Immature natural killer cell (primary cell): ENCODE measurements around the gene POU2AF2. TPM values are rescaled to one million over a fixed set of nuclear protein-coding genes. Genes with fewer than 3 reads are reported as not detected.
"Not testable (repeated sequence)": the region's sequence is repeated elsewhere in the genome, so short reads cannot be mapped to it uniquely, and the experiment has no call there.

Experiments
- DNase-seq, 3 donors: peaks; one replicate each; pipeline ENCODE4 v3.0.0; 2022; ENCODE audit warnings: mixed read lengths in 1 of 3
- H3K27ac Mint-ChIP-seq, 6 donors: one replicate each; pipeline ENCODE4 v1.8.0; 2020; ENCODE audit warnings: mixed read lengths in 6 of 6, mild to moderate bottlenecking in 5 of 6, inconsistent platforms in 4 of 6, moderate library complexity in 3 of 6
- H3K27me3 Mint-ChIP-seq, 3 donors: one replicate each; pipeline ENCODE4 v1.8.0; 2020 to 2021; ENCODE audit warnings: low read depth in 3 of 3, mild to moderate bottlenecking in 3 of 3, mixed read lengths in 3 of 3, moderate library complexity in 3 of 3, inconsistent platforms in 1 of 3
- H3K36me3 Mint-ChIP-seq, 3 donors: one replicate each; pipeline ENCODE4 v1.8.0; 2020; ENCODE audit warnings: mixed read lengths in 3 of 3, inconsistent platforms in 2 of 3, mild to moderate bottlenecking in 2 of 3
- H3K4me1 Mint-ChIP-seq, 2 donors: one replicate each; pipeline ENCODE4 v1.8.0; 2020; ENCODE audit warnings: inconsistent platforms in 2 of 2, mild to moderate bottlenecking in 2 of 2, mixed read lengths in 2 of 2, moderate library complexity in 1 of 2
- H3K4me3 Mint-ChIP-seq, 5 donors: one replicate each; pipeline ENCODE4 v1.8.0; 2020; ENCODE audit warnings: mild to moderate bottlenecking in 5 of 5, mixed read lengths in 5 of 5, inconsistent platforms in 3 of 5, moderate library complexity in 3 of 5
- H3K9me3 Mint-ChIP-seq, 6 donors: one replicate each; pipeline ENCODE4 v1.8.0; 2020; ENCODE audit warnings: mild to moderate bottlenecking in 6 of 6, mixed read lengths in 6 of 6, inconsistent platforms in 4 of 6, moderate library complexity in 3 of 6
- polyA plus RNA-seq, 3 donors: library from polyadenylated mRNA; unstranded; fragments of 300-500 nt; fragmentation: Illumina TruSeq; gene quantifications; one replicate each; pipeline ENCODE4 v1.2.3, GENCODE V29; 2021

Gene POU2AF2
- polyA plus RNA-seq, 3 donors from 2014 or later, result not detected

DNA sequence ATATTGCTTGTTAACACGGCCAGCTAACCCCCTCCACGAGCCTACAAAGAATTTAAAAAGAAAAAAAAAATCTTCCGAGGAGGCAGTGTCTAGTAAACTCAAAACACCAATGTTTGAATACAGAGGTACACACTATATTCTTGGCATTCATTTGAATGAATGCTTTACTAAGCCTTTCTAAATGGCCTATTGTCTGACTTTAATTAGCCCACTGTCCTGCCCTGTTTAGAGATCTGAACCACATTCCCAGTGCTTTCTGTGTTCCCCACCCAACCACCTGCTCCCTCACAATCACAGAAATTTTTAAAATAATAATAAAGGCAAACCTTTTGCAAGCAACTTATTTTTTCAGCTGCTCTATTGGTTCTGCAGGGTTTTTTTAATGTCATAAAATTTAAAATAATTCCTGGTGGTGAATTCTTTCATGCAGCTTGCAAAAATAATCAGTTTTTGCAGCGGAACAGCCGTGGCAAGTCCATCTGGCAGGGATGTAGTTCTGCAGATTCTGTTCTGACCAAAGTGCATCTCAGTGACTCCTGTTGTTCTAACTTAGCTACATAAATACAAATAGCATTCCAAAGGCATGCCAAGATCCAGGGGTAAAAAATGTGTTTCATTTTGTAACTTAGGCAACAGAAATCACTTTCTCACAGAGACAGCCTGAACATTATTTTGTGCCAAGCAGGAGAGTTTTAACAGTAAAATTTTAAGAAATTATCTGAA is 23.8 kb downstream of the POU2AF2 start:
- no peak overlapping the region for H3K27ac Mint-ChIP-seq
- H3K36me3 Mint-ChIP-seq, result no peaks in the 10 kb centered on the region
- no peak overlapping the region for H3K4me3 Mint-ChIP-seq
- no peaks in the 10 kb centered on the region for H3K9me3 Mint-ChIP-seq
- H3K27me3 Mint-ChIP-seq, result peaks cover 2 to 14% (median 4%) of the 10 kb centered on the region in 3 donors
- DNase-seq, result no peak
- peaks cover 0 to 4% of the 10 kb centered on the region in 2 donors for H3K4me1 Mint-ChIP-seq

DNA sequence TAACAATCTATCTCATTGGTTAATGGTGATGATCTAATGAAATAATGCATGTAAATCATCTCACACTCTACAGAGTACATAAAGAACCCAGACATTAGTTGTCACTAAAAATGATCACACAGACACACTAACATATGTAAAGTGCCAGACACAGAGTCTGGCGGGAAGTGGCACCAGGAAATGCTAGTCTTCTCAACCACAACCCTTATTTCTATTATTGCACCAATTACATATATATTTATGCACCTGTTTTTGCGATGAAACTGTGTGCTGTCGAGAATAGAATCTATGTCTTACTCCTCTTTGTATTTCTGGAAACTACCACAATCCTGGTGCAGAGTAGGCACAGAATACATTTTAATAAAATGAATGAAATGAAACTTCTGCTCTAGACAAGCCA is 26.9 kb downstream of the POU2AF2 start:
- no peak overlapping the region for H3K27ac Mint-ChIP-seq

DNA sequence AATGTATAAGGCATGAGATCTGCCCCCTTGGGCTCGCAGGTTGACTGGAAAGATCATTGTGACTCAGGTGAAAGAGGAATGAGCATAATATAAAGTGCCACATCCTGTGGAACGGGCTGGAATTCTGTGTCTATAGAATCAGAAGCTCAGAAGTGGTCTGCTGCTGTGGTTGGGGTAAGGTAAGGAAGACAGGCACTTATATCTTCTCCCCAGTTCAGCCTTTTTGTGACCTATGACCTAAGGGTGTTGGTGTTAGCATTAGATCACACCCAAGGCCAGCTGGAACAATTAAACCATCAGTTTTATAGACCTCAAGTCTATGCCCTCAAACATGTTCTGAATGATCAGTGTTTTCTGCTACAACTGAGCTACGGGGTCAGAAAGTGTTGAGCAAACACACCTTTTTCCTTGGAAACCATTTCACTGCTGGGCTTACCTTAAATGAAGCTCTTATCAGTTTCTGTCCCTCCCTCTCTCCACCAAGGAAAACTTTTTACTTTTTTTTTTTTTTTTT is 37.1 kb downstream of the POU2AF2 start:
- no peaks in the 10 kb centered on the region for H3K4me1 Mint-ChIP-seq
- DNase-seq, result no peak
- H3K27me3 Mint-ChIP-seq, result peaks cover 0 to 9% (median 1%) of the 10 kb centered on the region in 3 donors
- no peak overlapping the region for H3K27ac Mint-ChIP-seq
- no peaks in the 10 kb centered on the region for H3K36me3 Mint-ChIP-seq
- H3K4me3 Mint-ChIP-seq, result no peak overlapping the region
- H3K9me3 Mint-ChIP-seq, result no peaks in the 10 kb centered on the region

More for the DNA sequence above, 26.9 kb downstream of the POU2AF2 start:
- DNase-seq, result no peak
- H3K27me3 Mint-ChIP-seq, result peaks cover 0 to 13% (median 4%) of the 10 kb centered on the region in 3 donors
- H3K36me3 Mint-ChIP-seq, result no peaks in the 10 kb centered on the region
- peaks cover 0 to 4% of the 10 kb centered on the region in 2 donors for H3K4me1 Mint-ChIP-seq
- H3K9me3 Mint-ChIP-seq, result no peaks in the 10 kb centered on the region
- no peak overlapping the region for H3K4me3 Mint-ChIP-seq

DNA sequence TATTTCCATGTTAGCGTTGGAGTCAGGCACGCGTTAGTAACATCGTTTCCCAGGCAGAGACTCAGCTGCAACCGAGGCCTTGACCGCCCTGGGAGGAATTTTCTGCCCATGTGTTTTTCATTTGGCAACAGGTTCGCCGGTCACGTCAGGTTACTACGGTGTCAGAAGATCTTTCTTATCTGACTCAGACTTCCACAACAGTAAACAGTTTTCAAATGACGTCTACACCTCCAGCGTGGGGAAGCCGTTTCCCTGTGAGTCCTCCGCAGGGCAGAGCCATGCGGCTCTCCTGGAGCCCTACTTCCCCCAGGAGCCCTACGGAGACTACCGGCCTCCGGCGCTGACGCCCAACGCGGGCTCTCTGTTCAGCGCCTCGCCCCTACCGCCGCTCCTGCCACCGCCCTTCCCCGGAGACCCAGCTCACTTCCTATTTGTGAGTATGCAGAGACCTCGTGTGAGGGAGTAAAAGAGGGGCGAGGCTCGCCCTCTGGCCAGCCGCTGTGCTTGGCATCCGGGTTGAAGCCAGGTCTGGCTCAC is 38.5 kb downstream of the POU2AF2 start:
- Mint-ChIP-seq H3K4me3 (no peak overlapping the region), H3K27ac (no peak overlapping the region), H3K4me1 (no peaks in the 10 kb centered on the region), H3K36me3 (no peaks in the 10 kb centered on the region), H3K9me3 (no peaks in the 10 kb centered on the region), H3K27me3 (peaks cover 0 to 8% (median 1%) of the 10 kb centered on the region in 3 donors)
- DNase-seq, result no peak

DNA sequence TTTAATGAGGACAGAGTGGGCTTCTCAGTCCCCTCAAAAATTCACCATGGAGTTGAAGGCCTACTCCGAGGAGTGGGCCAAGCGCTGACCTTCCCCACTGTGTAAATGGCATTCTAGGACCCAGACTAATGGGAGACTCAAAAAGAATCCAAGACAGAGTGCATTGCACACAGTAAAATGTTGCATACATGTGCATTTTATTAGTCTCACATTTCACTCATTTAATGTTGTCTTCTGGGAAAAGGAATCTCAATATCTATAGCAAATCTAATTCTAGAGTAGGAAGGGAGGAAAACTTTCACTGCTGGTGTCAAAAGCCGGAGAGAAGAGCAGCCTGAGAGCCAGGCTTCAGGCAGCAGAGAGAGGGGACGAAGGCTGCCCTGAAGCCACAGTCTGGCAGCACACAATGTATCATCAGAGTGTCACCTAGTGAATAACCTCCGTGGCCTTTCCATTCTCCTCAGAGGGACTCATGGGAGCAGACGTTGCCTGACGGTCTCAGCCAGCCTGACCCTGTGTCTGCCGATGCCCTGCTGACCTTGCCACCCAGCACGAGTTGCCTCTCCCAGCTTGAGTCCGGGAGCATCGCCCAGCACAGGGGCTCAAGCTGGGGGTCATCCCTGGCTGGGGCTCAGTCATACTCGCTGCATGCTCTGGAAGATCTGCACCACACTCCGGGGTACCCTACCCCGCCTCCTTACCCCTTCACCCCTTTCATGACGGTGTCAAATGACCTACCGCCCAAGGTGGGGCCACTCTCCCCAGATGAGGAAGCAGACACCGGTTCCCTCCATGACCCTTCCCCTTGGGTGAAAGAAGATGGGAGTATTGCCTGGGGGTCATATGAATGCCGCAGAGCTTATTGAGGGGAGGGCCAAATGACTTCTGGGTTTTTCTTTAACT is 39.9 kb downstream of the POU2AF2 start:
- Mint-ChIP-seq H3K9me3 (no peaks in the 10 kb centered on the region), H3K4me3 (no peak overlapping the region), H3K36me3 (no peaks in the 10 kb centered on the region), H3K4me1 (no peaks in the 10 kb centered on the region), H3K27me3 (peaks cover 0 to 2% (median 0%) of the 10 kb centered on the region in 3 donors), H3K27ac (no peak overlapping the region)
- DNase-seq, result no peak

DNA sequence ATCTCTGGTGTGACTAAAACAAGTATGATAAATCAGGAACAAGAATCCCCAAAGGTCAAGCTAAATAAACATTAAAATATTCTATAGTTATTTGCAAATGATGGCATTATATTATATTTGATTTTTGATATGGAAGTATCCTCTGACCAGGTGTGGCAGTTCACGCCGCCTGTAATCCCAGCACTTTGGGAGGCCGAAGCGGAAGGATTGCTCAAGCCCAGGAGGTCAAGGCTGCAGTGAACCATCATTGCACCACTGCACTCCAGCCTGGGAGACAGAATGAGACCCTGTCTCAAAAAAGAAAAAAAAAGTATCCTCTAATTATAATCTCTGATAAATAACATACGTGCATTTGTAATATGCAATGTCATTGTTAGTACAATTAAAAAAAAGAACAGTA is 46.2 kb downstream of the POU2AF2 start:
- Mint-ChIP-seq H3K4me3 (no peak overlapping the region), H3K4me1 (no peaks in the 10 kb centered on the region), H3K9me3 (no peaks in the 10 kb centered on the region), H3K27ac (no peak overlapping the region), H3K27me3 (peaks cover 0 to 7% (median 0%) of the 10 kb centered on the region in 3 donors), H3K36me3 (no peaks in the 10 kb centered on the region)
- DNase-seq, result no peak

DNA sequence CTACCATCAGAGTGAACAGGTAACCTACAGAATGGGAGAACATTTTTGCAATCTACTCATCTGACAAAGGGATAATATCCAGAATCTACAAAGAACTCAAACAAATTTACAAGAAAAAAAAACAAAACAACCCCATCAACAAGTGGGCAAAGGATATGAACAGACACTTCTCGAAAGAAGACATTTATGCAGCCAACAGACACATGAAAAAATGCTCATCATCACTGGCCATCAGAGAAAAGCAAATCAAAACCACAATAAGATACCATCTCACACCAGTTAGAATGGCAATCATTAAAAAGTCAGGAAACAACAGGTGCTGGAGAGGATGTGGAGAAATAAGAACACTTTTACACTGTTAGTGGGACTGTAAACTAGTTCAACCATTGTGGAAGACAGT is 46.9 kb downstream of the POU2AF2 start:
- DNase-seq, H3K27me3 Mint-ChIP-seq, H3K9me3 Mint-ChIP-seq, H3K4me3 Mint-ChIP-seq, H3K27ac Mint-ChIP-seq, H3K4me1 Mint-ChIP-seq, H3K36me3 Mint-ChIP-seq: not testable (repeated sequence)

DNA sequence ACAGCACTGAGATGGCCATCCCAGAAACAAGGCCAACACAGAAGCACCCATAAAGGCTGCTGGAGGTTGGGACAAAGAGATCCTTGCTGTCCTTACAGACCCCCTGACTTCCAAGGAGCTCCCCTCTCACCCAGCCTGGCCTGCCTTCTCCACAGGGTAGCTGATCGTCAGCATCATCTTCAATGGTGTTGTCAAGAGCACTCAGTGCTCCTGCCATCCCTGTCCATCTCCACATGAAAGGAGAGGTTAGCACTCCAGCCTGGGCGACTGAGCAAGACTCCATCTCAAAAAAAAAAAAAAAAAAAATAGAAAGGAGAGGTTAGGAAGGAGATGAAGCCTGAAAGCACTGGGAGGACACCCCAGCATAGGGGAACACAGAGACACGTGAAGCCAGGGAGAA is 50.7 kb downstream of the POU2AF2 start:
- Mint-ChIP-seq H3K36me3 (no peaks in the 10 kb centered on the region), H3K4me3 (no peak overlapping the region), H3K27me3 (peaks cover 2 to 7% (median 7%) of the 10 kb centered on the region in 3 donors), H3K4me1 (no peaks in the 10 kb centered on the region), H3K27ac (no peak overlapping the region), H3K9me3 (no peaks in the 10 kb centered on the region)
- DNase-seq, result no peak

DNA sequence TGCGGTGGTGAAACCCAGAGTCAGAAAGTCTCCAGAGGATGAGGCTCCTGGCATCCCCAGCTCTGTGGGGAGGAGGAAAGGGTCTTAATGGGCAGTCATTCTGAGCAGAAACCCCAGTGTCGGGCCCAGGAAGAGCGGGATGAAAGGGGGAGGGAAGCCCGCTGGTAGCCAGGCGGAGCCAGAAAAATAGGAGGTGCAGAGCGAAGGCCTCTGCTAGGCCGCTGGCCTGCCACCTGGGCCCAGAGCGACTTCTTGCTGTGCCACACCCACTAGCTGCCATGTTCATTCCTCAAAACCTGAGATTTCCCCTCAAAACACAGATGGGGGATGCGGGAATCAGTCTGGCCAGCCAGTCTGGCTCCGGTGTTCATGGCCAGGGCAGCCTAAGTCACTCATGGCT is 52.2 kb downstream of the POU2AF2 start:
- no peak for DNase-seq
- no peaks in the 10 kb centered on the region for H3K36me3 Mint-ChIP-seq
- H3K27me3 Mint-ChIP-seq, result peaks cover 2 to 16% (median 9%) of the 10 kb centered on the region in 3 donors
- H3K27ac Mint-ChIP-seq, result no peak overlapping the region
- no peaks in the 10 kb centered on the region for H3K4me1 Mint-ChIP-seq
- H3K9me3 Mint-ChIP-seq, result no peaks in the 10 kb centered on the region
- no peak overlapping the region for H3K4me3 Mint-ChIP-seq

DNA sequence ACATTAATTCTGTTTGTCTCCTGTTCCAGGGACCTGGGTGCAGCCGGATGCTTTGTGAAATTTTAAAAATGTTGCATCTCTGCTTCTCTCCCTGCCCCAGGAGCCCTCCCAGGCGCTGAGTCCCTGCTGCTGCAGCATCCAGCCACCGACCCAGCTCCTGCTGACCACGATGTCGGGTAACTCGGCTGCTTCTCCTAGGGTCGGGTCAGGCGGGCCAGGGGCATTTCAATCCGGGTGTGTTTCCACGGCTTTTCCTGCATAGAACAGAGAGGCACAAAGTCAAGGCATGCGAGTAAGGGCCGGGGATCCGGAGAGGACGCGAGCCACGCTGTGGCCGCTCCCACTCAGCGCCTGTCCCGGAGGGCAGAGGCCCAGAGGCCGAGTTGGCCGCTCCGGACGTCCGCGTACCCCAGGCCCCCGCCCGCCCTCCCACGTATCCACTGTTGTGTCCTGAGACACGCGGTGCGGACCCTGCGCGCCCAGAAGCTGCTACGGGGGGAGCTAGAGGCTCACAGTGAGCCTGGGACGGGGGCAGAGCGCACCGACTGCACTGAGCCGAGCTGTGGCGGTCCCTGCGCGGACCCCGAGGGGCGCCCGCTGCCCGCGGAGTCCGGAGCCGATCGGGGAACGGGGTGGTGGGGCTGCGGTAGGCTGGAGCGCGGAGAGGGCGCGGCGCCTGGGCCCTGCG is 53.0 kb downstream of the POU2AF2 start, which contains the start of gene POU2AF3:
Gene POU2AF3 (plus strand): TSS at position 134 of the 688 bp plus-strand sequence. CDS start 36 bp downstream, at position 170.
- peaks cover 2 to 19% (median 9%) of the 10 kb centered on the region in 3 donors for H3K27me3 Mint-ChIP-seq
- no peaks in the 10 kb centered on the region for H3K36me3 Mint-ChIP-seq
- no peaks in the 10 kb centered on the region for H3K4me1 Mint-ChIP-seq
- DNase-seq, result no peak
- H3K9me3 Mint-ChIP-seq, result no peaks in the 10 kb centered on the region
- H3K27ac Mint-ChIP-seq, result no peak within 1 kb of the TSS
- no peak within 1 kb of the TSS for H3K4me3 Mint-ChIP-seq

DNA sequence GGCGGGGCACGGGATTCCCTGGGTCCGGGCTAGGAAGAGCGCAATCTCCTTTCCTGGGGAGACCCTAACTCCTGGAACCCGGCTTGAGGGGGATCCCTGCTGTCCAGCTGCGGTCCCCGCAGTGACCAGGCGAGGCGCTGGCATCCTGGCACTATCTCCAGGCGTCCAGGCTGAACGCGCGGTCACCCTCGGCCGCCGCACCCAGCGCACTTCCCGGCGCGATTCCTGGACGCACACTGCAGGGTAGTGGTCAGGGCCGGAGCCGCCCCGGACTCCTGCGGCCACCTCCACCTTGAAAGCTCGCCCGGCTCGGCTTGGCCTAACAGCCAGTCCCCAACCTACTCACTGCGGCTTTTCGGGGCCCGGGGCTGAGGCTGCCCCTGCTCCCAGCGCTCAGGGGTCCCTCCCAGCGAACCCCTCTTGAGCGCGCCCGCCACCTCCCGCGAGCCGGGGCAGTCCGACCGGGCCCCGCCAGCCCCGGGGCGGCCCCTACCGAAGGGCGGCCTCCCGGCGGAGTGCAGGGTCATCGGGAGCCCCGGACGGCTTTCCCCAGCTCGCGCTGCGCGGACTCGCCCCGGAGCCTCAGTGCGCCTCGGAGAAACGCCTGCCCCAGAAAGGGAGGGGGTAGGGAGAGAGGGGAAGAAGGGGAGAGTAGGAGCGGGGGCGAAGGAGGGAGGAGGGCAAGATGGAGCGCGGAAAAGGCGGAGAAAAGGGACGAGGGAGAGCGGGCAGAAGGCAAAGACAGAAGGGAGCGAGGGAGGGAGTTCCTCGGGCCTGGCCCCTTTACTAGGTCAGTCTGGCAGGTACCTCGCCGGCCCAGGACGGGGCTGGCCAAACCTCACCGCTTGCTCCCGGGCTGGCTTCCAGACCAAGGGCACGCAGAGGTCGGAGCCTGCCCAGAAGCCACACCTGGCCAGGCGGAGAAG is 53.8 kb downstream of the POU2AF2 start:
- no peaks in the 10 kb centered on the region for H3K9me3 Mint-ChIP-seq
- no peak overlapping the region for H3K27ac Mint-ChIP-seq
- DNase-seq, result no peak
- no peaks in the 10 kb centered on the region for H3K4me1 Mint-ChIP-seq
- H3K36me3 Mint-ChIP-seq, result no peaks in the 10 kb centered on the region
- H3K27me3 Mint-ChIP-seq, result peaks cover 2 to 19% (median 9%) of the 10 kb centered on the region in 3 donors
- no peak overlapping the region for H3K4me3 Mint-ChIP-seq

DNA sequence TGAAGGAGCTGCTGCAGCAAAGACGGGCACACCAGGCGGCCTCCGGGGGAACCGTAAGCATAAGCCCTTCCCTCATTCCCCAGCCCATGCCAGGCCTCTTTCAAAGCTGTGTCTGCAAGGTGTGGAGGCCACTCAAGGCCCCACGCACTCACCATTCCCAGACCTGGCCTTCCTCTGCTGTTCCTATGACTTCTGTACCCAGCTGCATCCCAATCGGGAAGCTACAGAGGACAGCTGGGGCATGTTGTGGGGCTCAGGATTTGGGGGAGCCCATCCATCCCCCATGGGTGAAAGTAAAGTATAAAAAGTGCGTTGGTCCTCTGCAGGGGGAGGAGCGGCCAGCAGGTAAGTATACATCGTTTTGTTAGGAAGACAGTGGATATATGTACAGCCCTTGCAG is 55.0 kb downstream of the POU2AF2 start:
- H3K9me3 Mint-ChIP-seq, result no peaks in the 10 kb centered on the region
- peaks cover 2 to 19% (median 5%) of the 10 kb centered on the region in 3 donors for H3K27me3 Mint-ChIP-seq
- H3K36me3 Mint-ChIP-seq, result no peaks in the 10 kb centered on the region
- no peak overlapping the region for H3K4me3 Mint-ChIP-seq
- H3K4me1 Mint-ChIP-seq, result no peaks in the 10 kb centered on the region
- no peak overlapping the region for H3K27ac Mint-ChIP-seq
- DNase-seq, result no peak
